Spleen (tissue), 7 donors: Measurements from ENCODE around the gene FRK.

Experiments used
- CTCF ChIP-seq, 11 experiments: fragments of 200-600 bp in 7 of 11; fragments of 450-650 bp in 4 of 11; sonication (generic) in 4 of 11; IDR thresholded peaks in 8 of 11; conservative IDR thresholded peaks in 3 of 11; 1 replicate in 7 of 11; 2 replicates in 4 of 11; pipeline versions ENCODE4 v1.4.0 to v1.8.0; 2016 to 2021; ENCODE audit warnings: antibody characterized with exemption in 11 of 11, inconsistent platforms in 4 of 11, mild to moderate bottlenecking in 1 of 11
- POLR2A ChIP-seq, 3 donors: fragments of 450-650 bp; IDR thresholded peaks; one replicate each; pipeline ENCODE4 v1.5.1; 2017; ENCODE audit warnings: antibody characterized with exemption in 3 of 3, mild to moderate bottlenecking in 1 of 3
- POLR2AphosphoS5 ChIP-seq, 3 donors: sonication (generic); formaldehyde crosslinking; IDR thresholded peaks; one replicate each; pipeline ENCODE4 v1.5.1; 2017; ENCODE audit warnings: antibody characterized with exemption in 3 of 3
- donor health status: DM: no; HTN: no; CAD: no; lungs with moderate emphysema.
- donor health status: DM: no; HTN: no; CAD: no.
- donor health status: DM: no; HTN: no; CAD: no.

- TF ChIP-seq CTCF (IDR thresholded peaks at IDR 0.05 in 8 of 11, conservative IDR thresholded peaks at IDR 0.05 in 3 of 11) (no peak), POLR2A (IDR thresholded peaks at IDR 0.05) (no peak), POLR2AphosphoS5 (IDR thresholded peaks at IDR 0.05) (no peak)
Measured at GRCh38 chr6:116015983-116016382, 44.7 kb downstream of the FRK start.
